NCI-H2171 treated with DMSO at 0.1 percent for 48 hours (cell line): ENCODE data around the gene YARS1.

Source experiments
- DNase-seq: peaks from one replicate; lab custom pipeline; 2025; lab: John Stamatoyannopoulos, UW

Gene YARS1

DNA sequence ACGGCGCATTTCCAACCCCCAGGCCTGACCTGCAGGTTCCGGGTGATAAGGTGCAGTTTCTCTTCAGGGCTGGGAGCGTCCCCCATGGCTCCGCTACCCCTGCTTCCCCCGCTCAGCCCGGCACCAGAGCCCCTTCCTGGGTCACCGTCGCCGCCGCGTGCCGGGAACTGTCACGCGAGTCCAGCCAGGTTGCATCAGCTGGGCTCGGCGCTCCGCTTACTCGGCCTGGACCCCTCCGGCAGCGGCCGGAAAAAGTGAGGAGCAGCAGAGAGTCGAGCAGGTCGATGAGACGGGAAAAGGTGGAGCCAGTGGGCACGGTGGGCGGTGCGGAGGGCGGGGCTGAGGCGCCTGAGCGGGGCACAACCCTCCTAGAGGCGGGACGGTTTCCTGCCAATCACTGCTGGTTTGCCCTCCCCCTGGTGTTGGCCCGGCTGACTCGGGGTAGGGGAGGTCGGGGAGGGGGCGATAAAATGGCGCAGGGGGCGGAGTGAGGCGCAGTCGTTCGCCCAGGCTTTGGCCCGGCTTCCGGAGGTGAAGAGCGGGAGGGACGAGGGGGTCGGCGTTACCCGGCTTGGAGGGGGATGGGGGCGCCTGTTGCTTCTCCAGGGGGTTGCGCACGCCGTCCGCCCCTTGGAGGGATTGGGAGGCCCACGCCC is at the start of gene YARS1, which contains the start of gene S100PBP:
YARS1 (minus strand) TSS at position 200 of the 656 bp plus-strand sequence; CDS start at position 86, 114 bp downstream.
S100PBP (plus strand) TSS at position 495 of the 656 bp plus-strand sequence. CDS start 8,447 bp downstream, outside the sequence.
- peak; percentile 98 for DNase-seq

DNA sequence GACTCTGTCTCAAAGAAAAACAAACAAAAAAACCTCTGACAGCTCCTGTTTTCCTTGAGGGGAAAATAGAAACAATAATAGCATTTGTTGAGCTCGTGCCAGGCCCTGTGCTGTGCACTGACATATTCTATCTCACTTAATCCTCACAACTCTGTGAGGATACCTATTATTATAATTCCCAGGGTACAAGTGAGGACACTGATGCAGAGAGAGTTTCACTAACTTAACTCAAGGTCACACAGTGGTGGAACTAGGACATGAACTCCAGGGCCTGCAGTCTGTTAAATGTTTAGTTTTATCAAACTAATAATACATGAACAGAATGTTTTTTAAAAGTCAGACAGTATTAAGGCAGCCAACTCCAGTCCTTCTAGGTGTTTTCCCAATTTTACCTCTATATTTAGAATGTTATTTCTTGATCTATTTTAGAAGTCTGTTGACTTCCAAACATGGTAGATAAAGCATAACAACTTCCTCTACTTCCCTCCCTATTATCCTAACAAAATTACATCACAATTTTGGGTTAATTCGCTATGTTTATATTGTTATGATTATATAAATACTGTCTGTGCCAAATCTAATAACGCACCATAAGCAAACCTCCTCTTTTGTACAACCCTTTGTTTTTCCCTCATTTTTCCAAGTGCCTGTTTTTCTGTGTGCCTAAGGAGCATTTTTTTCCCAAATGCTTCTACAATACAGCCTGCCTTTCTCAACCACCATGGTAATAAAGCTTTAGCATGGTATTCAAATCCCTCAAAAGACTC is 48.7 kb upstream of the YARS1 start:
- no peak for DNase-seq

DNA sequence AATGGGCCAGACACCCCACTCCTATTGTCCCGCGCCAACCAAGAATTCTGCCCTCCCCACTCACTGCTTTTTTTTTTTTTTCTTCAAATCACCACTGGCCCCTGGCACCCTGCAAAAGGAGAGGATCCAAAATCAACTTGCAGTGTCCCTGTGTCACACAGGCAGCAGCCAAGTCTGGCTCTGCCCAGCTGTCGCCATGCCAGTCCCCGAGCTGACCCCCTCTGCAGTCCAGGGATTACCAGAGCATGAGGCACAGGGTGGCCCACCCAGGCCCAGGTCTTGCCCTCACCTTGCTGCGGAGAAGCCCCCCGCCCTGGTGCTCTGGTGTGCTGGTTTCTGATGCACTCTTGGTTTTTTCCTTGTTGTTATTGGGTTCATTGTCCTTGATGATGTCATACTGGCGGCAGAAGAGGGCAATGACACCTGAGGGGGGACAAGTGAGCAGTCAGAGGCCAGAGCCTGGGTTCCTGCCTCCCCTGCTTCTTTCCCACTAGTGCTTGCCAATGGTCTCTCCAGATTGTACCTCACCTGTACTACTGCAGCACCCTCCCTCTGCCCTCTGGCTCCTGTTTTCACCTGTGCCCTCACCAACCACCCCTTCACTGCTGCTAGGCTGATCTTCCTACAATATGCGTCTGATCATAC is 47.3 kb upstream of the YARS1 start:
- no peak for DNase-seq

DNA sequence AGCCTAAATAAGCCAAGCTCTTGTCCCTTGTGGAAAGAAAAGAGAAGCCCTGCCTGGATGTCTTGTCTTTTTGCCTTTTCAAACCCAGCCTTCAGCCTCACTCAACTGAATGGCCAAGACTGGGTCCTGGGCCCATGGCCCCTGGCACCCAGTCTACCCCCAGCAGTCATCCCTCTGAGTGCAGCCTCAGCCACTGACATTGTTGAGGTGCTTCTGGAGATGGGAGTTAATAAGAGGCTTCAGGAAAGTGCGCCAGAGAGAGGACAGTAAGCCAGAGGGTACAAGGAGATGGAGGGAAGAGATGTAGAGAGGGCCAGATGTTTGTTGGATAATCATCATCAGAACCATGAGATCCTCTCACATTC is 46.7 kb upstream of the YARS1 start:
- DNase-seq = no peak

DNA sequence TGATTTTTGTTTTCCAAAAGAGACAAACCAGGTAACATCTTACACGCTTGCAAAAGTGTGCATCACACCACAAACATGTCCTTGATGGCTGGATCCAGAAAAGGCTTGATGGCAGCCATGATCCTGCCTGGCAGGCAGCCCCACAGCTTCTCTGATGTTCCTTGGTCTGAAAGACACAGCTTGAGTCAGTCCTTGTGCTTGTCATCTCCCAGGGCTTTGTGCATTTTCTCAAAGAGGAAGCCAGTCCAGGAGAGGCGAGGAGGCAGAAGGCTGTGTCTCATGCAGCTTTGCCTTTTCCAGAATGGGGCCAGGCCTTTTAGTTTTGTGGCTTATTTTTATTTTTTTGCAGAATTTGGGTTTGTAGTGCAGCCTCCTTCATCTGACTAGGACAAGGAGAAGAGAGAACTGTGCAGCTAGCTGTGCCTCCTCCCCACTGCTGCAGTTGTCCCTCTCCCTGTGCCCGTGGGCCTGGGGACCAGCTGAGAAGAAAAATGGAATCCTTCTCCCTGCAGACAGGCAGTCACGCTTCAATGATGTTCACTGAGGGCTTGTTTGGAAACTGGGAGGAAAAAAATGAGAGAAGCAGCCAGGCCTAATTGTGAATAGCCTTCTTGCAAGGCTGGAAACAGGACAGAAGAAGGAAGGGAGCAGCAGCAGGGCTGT is 46.2 kb upstream of the YARS1 start:
- no peak for DNase-seq

DNA sequence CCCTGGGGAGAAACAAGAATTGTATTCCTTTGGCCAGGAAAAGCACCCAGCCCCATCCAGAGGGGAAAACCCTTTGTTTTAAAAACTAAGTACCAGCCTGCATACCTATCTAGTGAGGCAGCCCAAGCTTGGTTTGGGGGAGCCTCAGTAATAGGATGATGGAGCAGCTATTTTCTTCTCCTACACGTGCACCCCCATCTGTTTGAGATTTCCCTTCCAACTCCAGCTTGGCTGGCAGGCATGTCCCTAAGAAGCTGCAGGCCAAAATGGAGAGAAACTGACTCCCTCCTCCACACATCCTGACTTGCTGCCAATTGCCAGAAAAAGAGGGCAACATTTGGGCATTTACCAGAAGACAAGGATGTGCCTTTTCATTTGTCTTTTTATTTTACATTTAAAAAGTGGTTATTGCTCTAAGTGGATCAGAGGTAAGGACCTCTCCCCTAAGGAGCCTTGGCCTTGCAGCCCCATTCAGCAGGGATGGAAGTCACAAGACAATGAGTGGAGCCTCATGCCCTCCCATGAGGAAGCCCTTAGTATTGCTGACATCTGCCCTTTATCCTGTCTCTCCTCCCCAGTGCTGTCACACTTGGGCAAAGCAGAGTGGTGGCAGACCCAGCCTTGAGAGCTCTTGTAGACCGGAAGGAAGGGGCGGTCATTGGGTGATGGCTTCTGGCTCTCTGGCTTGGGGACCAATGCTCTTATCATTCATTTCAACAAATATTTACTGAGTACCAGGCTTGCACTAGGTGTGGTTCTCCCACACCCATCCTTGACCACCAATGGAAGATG is 44.9 kb upstream of the YARS1 start:
- DNase-seq = no peak

DNA sequence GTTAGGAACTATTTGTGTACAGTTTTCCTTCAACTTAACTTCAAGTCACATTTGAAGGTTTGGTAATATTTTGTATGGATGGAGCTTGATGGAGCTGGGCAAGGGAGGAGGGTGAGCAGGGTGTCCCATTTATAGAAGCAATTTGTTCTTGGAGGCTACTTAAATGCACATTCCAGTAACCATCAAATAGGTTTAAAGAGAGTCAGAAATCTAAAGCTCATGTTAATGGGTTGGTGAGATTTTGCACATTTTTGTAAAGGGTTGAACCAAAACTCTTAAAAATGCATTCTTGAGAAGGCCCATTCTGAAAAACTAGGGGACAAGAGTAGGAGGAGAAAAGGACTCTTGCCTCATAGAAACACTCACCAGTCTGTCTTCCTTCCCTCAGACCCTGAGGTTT is 43.4 kb upstream of the YARS1 start:
- DNase-seq = no peak

DNA sequence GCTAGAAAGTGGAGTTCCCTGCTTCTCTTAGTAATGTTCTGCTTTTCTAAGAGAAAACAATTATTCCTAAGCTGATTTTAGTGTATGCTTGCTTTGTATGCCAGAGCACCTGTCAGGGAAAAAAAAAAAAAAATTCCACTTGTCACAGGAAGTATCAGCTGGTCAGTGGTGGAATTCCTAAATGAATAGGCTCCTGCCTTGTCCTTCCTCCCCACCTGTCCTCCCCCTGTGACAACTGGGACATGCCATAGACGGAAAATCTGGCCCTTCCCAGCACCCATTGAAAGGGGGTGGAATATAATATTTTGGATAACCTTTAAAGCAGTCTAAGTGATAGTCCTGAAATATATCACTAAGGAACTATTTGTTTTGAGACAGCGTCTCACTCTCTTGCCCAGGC is 42.8 kb upstream of the YARS1 start:
- DNase-seq = no peak

DNA sequence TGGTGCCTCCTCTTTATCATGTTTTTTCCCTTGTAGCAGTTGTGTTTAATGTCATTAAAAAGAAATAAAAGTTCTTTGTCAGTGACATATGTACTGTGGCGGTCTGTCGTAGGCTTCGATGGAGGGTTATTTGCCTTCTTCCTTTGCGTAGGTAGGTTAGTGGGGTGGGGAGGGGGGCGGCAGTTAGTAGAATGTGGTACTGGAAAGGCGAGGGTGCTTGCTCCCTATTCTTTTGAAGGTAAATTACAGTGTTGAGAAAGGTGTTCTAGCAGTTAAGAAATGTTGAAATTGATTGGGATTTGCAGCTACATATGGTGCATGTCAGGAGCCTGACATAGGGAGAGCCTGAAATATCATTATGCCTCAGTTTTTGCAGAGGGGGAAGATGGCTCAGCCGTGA is 41.6 kb upstream of the YARS1 start:
- DNase-seq = no peak

DNA sequence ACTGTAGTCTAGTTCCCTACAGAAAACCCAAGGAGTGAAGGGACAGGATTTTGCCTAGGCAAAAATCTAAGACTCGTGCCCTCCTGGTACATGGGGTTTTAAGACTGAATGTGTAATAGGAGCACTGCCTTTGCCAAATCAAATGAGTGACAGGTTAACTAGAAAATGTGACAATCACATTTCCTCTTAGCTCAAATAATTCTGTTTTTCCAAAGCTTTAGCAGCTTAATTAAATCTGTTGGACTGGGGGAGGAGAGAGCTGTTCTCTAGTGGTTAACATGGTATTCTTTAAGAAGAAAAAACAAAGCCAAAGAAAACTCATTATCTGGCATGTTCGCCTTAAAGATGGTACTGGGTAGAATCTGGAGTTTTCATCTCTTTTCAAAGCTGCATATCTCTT is 41.0 kb upstream of the YARS1 start:
- DNase-seq = no peak

DNA sequence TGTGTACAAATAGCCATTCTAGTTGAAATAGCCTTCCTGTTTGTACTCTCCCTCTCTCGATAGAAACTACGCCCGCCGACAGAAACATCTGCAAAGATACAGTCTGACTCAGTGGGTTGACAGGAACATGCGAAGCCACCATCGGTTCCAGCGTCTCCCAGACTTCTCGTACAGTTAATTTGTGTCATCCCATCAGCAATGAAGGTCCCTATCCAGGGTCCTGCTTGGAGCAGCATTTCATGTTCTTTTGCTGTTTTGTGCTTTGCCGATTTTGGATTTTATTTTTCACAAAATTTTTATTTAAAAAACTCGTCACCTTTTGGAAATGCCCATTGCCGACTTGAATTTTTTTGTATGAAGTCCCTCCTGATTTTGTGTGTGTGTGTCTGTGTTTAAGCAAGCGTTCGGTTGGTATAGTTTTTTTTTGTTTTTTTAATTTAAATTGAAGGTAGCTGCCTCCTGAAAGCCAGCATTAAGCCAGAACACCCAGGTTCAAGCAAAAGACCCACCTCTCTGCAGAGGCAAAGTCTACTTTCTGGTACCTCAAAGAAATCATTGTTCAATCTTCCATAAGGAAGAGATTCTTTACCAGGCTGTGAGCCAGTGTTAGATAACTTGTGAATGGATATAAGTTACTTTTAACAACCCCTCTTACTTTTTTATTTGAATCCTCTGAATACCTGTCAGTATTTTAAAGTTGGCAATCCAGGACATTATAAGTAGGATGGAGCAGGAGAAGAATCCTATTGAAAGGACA is 38.9 kb upstream of the YARS1 start:
- DNase-seq = no peak

DNA sequence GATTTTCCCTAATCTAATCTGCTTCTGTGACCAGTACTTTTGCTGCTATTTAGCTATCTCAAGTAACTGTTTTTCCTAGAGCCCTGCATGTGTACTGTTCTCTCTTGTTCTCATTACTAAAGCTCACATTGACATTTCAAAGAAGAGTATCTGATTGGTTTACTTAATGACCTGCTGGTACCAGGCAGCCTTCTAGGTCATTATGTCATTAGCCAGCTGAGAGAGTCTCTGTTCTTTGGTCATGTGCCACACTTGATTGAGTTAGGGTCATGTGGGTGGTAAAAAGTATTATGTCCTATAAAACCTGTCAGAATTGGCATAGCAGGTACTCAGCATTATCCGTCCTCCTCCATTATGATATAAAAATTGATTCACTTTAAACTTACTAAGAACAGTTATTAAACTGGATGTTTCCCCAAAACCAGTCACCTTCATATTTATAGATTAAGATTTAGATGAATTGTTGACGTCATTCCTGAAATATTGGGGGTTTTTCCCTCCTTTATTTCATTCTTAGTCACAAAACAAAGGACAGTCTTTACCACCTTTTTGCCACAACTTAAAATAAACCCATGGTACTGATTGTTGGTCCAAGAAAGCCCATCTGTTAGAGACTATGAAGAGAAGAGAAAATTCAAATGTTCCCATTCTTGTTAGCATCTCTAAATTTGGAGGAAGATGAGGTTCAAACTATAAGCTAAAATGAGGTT is 31.4 kb upstream of the YARS1 start:
- no peak for DNase-seq

DNA sequence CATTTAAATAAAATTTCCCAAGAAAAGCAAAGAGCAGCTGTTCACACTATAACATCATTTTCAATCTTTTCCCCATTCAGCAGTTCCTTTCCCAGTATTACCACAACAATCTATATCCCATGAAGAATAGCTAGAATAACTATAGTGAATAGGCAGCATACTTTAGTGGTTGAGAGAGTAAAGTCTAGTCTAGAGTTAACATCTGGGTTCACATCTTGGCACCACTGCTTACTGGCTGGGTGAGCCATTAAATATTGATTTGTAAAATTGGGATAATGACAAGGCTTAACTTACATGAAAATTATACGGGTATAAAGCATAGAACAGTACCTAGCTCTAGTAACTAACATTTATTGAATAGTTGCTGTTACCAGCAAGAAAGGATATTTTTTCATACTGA is 14.7 kb upstream of the YARS1 start:
- no peak for DNase-seq

DNA sequence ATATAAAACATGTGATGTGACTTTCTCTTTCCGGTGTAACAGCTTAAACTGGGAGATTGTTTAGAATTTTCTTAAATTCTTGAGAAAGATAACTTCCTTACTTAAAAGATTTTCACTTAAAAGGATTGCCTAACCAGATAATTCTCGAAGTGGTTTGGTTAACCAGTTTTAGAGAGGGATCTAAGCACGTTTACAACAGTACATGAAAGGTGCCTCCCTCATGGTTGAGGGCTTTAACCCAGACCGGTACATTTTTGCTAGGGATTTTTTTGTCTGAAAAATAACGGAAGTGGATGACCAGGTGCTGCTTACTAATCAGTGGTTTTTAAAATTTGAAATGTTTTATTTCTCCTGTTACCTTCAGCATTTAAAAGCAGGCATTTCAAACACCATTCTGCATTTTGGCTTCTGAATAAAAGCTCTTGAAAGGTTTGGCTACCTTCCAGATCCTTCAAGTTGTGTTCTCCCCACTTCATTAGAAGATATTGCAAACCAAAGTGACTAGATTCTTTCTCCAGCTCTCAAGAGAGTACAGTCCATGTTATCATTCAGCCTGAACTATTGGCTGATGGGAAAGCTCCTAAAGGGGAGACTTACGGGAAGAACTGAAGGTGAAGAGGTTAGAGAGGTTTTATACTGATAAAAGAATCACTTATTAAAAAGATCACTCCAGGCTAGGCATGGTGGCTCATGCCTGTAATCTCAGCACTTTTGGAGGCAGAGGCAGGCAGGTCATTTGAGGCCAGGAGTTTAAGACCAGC is 13.1 kb upstream of the YARS1 start:
- DNase-seq = no peak

DNA sequence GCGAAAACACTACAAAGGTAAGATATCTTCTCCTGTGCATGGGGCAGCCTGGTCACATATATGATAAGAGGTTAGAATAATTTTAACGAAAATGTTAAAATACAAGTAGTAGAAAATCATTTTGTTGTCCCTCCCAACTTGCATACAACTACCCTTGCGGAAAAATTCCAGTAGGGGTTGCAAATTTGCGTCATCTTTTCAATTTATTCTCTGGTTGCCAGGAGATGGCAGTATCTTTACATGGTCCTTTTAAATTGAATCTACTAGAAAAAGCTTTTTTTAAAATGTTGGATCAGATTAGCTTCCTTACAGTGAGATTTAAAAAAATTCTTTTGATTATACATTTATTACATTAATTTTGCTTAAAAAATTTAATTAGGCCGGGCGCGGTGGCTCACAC is 11.2 kb upstream of the YARS1 start:
- DNase-seq = peak; percentile 62

DNA sequence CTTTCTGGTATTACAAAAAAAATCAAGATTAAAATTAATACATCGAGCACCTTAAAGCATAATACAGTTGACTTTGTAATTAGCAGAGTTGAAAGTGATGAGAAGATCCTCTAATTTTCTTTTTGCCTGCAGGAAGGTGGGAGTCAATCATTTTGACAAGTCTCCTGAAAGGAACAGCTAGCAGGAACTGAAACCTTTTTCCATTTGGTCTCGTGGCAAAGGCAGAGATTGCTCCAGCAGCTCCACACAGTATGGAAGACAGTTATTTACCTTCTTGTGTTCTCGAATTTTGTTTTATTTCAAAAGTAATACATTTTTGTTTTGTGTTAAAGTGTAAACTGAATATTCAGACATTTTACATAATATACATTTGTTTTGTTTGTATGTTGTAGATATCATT is 8.0 kb upstream of the YARS1 start:
- DNase-seq = no peak

DNA sequence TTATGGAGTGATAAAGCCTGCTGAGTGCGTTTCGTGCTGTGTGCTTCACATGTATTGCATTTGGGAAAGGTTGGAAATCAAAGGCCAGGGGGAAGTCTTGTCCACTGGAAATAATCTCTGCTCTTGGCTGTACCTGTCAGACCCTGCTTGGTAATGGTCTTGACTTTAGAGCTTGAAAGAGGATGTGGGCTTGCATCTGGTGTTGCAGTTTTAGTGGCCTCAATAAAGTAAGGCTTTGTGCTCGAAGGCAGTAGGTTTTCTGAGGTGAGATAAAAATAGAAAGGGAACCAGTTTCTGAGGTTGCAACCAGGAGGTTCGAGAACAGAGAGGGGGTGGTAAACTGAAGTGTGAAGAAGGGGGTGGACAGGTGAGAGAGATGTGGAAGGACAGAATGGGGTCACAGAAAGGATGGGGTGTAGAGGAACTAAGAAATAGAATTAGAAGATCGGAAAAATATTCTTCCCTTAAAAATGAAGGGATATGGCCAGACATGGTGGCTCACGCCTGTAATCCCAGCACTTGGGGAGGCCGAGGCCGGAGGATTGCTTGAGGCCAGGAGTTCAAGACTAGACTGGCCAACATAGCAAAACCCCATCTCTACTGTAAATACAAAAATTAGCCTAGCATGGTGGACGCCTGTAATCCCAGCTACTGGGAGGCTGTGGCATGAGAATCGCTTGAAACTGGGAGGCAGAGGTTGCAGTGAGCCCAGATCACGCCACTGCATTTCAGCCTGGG is 1.8 kb upstream of the YARS1 start:
- DNase-seq = no peak

DNA sequence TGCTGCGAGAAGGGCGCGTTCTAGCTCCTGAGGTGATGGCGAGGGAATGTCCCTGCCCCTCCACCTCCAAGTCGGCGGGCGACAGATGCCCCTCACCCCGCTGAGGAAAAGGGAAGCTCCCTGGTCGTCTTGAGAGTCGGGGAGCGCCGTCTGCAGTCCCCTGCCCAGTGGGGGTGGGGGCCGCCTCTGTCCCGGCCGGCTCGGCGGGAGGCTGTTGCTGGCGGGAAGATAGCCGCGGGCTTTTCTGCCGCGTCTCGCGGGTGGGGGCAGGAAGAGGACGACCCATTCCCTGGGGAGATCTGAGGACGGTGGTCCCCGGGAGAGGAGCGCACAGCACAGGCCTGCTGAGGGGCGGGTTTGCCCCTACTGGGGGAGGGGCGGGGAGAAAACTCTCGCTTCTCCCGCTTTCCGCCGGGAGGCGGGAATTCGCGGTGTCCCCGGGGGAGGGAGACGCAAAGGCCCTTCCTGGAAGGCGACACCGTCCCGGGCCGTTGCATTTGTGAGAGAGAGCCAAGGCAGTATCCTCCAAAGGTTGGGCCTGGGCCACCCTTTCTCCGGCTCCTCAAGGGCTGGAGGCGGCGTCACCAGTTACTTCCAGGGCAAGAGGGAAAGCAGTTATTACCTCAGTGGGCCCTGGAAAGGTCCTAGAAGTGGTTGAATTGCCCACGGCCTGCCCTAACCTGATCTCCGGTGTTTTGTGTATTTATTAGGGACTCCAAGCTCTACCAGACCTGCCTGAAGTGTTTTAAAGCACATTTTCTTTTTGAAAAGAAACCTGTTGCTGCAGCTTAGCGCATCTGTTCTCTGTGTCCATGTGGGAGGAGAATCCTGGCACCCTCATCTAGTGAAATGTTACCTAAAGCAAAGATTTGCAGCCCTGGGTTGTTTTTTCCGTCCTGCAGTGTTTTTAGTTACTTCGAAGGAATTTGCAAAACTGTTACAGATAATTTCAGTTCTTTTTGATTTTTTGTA is 943 bp upstream of the YARS1 start:
- DNase-seq = peak; percentile 85
